Cardiac muscle cell (in vitro differentiated cells and primary cell): ENCODE measurements around the gene CT45A8. TPM values are rescaled to one million over a fixed set of nuclear protein-coding genes. Genes with fewer than 3 reads are reported as not detected.

Experiments
- polyA plus RNA-seq: library from polyadenylated mRNA; unstranded; fragments of >200 nt; fragmentation: Nextera tagmentation; extraction: Ambion mirVana; gene quantifications from 2 replicates; pipeline ENCODE4 v1.2.1, GENCODE V29; 2016
- total RNA-seq: library from RNA; depleted of rRNA; stranded (reverse); fragments of >200 nt; gene quantifications from 2 replicates; pipeline ENCODE4 v1.2.3, GENCODE V29; 2016

CT45A8 gene
- total and polyA plus RNA-seq, 2 experiments from 2014 or later = not detected

Other genes with a start within 250 kb of the CT45A8 start
- not detected in 2 replicates for gene CT45A1, start 140.9 kb downstream of the CT45A8 start, total RNA-seq
- gene CT45A1, start 140.9 kb downstream of the CT45A8 start, polyA plus RNA-seq = not detected in 2 replicates
- gene CT45A3, start 86.3 kb downstream of the CT45A8 start, total RNA-seq = not detected in 2 replicates
- not detected in 2 replicates for gene CT45A3, start 86.3 kb downstream of the CT45A8 start, polyA plus RNA-seq
- gene CT45A5, start 69.0 kb downstream of the CT45A8 start, total RNA-seq = not detected in 2 replicates
- gene CT45A5, start 69.0 kb downstream of the CT45A8 start, polyA plus RNA-seq = not detected in 2 replicates
- gene CT45A6, start 51.8 kb downstream of the CT45A8 start, total RNA-seq = not detected in 2 replicates
- not detected in 2 replicates for gene CT45A6, start 51.8 kb downstream of the CT45A8 start, polyA plus RNA-seq
- not detected in 2 replicates for gene CT45A2, start 34.5 kb downstream of the CT45A8 start, total RNA-seq
- not detected in 2 replicates for gene CT45A2, start 34.5 kb downstream of the CT45A8 start, polyA plus RNA-seq
- not detected in 2 replicates for gene CT45A7, start 17.3 kb downstream of the CT45A8 start, total RNA-seq
- gene CT45A7, start 17.3 kb downstream of the CT45A8 start, polyA plus RNA-seq = not detected in 2 replicates
- gene CT45A9, start 17.3 kb upstream of the CT45A8 start, total RNA-seq = not detected in 2 replicates
- gene CT45A9, start 17.3 kb upstream of the CT45A8 start, polyA plus RNA-seq = not detected in 2 replicates
- gene CT45A10, start 38.9 kb upstream of the CT45A8 start, total RNA-seq = not detected in 2 replicates
- not detected in 2 replicates for gene CT45A10, start 38.9 kb upstream of the CT45A8 start, polyA plus RNA-seq
- not detected in 2 replicates for gene SAGE1, start 39.2 kb upstream of the CT45A8 start, total RNA-seq
- gene SAGE1, start 39.2 kb upstream of the CT45A8 start, polyA plus RNA-seq = not detected in 2 replicates
- 8.3 and 8.5 TPM in 2 replicates for gene MMGT1, start 119.5 kb upstream of the CT45A8 start, total RNA-seq
- 9.5 and 10.5 TPM in 2 replicates for gene MMGT1, start 119.5 kb upstream of the CT45A8 start, polyA plus RNA-seq
- gene SLC9A6, start 130.9 kb upstream of the CT45A8 start, total RNA-seq = 12.0 and 13.2 TPM in 2 replicates
- 11.8 and 12.3 TPM in 2 replicates for gene SLC9A6, start 130.9 kb upstream of the CT45A8 start, polyA plus RNA-seq